B cell (primary cell): ENCODE data around the gene FAM53A. TPM values are rescaled to one million over a fixed set of nuclear protein-coding genes. Genes with fewer than 3 reads are reported as not detected.
"Not testable (repeated sequence)": the region's sequence is repeated elsewhere in the genome, so short reads cannot be mapped to it uniquely, and the experiment has no call there.

Experiments used
- ATAC-seq: fragments of 200-7000 bp; cut with Tn5 transposase; one replicate; pipeline ENCODE4 v1.10.0; 2021; ENCODE audit warnings: low read depth, mild to moderate bottlenecking, moderate number of reproducible peaks, moderate library complexity
- CTCF ChIA-PET: fragments of 350-600 bp; sonication (Branson Sonifier 250); formaldehyde crosslinking; loops from one replicate; lab custom pipeline; 2021; ENCODE audit warnings: antibody characterized with exemption, inconsistent platforms; lab: Charles Lee
- POLR2A ChIA-PET: fragments of 350-600 bp; sonication (Branson Sonifier 250); formaldehyde crosslinking; loops from one replicate; lab custom pipeline; 2021; ENCODE audit warnings: antibody characterized with exemption; lab: Charles Lee
- DNase-seq: peaks from one replicate; pipeline ENCODE4 v3.0.0; 2013
- H2AFZ ChIP-seq: 2 replicates; pipeline ENCODE4 v1.6.1; 2012; ENCODE audit warnings: mild to moderate bottlenecking, low read depth, low read length; ENCODE audit not compliant: insufficient read depth, poor library complexity, severe bottlenecking
- H3K27ac ChIP-seq, 2 donors: 1 replicate in 1 of 2; 2 replicates in 1 of 2; pipeline ENCODE4 v1.5.1; 2012 to 2013; ENCODE audit warnings: low read length in 2 of 2, mild to moderate bottlenecking in 2 of 2, moderate library complexity in 1 of 2
- H3K27me3 ChIP-seq, 4 experiments: fragments of 200-600 bp in 1 of 4; sonication (generic) in 1 of 4; replicated peaks in 1 of 4; 1 replicate in 2 of 4; 2 replicates in 2 of 4; pipeline versions ENCODE4 v1.6.1 to v1.7.0; 2013 to 2016; ENCODE audit warnings: low read length in 3 of 4, mild to moderate bottlenecking in 2 of 4, mixed read lengths in 1 of 4, moderate library complexity in 1 of 4; ENCODE audit not compliant: insufficient read depth in 4 of 4, control insufficient read depth in 3 of 4; ENCODE audit errors: control extremely low read depth in 1 of 4
- H3K36me3 ChIP-seq, 2 experiments: replicated peaks in 1 of 2; 1 replicate in 1 of 2; 2 replicates in 1 of 2; pipeline versions ENCODE4 v1.6.1 to v1.7.1; 2013; ENCODE audit warnings: low read length in 1 of 2; ENCODE audit not compliant: insufficient read depth in 2 of 2, control insufficient read depth in 1 of 2; ENCODE audit errors: control extremely low read depth in 1 of 2, extremely low read depth in 1 of 2
- H3K4me1 ChIP-seq, 2 donors: fragments of 200-600 bp in 1 of 2; sonication (generic) in 1 of 2; 1 replicate in 1 of 2; 2 replicates in 1 of 2; pipeline versions ENCODE4 v1.5.1 to v1.6.1; 2013 to 2017; ENCODE audit warnings: low read length in 2 of 2; ENCODE audit not compliant: control insufficient read depth in 2 of 2, insufficient read depth in 2 of 2
- H3K4me2 ChIP-seq: replicated peaks from 2 replicates; pipeline ENCODE3; 2012; ENCODE audit warnings: mild to moderate bottlenecking, low read depth, low read length; ENCODE audit not compliant: poor library complexity, severe bottlenecking
- H3K4me3 ChIP-seq, 5 experiments: fragments of 200-600 bp in 1 of 5; sonication (generic) in 1 of 5; 1 replicate in 3 of 5; 2 replicates in 2 of 5; pipeline versions ENCODE4 v1.5.1 to v1.7.0; 2011 to 2016; ENCODE audit warnings: low read length in 4 of 5, mild to moderate bottlenecking in 4 of 5, low read depth in 2 of 5, control low read depth in 1 of 5, moderate library complexity in 1 of 5; ENCODE audit not compliant: insufficient read depth in 1 of 5; ENCODE audit errors: control extremely low read depth in 1 of 5, extremely low read depth in 1 of 5
- H3K79me2 ChIP-seq: fragments of 200-600 bp; sonication (generic); one replicate; pipeline ENCODE4 v1.6.0; 2016; ENCODE audit warnings: low read length; ENCODE audit not compliant: control insufficient read depth, insufficient read depth
- H3K9ac ChIP-seq: fragments of 200-600 bp; sonication (generic); 2 replicates; pipeline ENCODE4 v1.6.1; 2017; ENCODE audit warnings: mild to moderate bottlenecking, low read length, moderate library complexity
- H3K9me3 ChIP-seq, 3 donors: one replicate each; pipeline versions ENCODE4 v1.6.1 to v1.7.1; 2013; ENCODE audit warnings: low read length in 2 of 3; ENCODE audit not compliant: control insufficient read depth in 2 of 3, insufficient read depth in 1 of 3; ENCODE audit errors: control extremely low read depth in 1 of 3
- H4K20me1 ChIP-seq: 2 replicates; pipeline ENCODE4 v1.6.0; 2012; ENCODE audit warnings: mild to moderate bottlenecking, low read length; ENCODE audit not compliant: insufficient read depth, control insufficient read depth, poor library complexity, severe bottlenecking
- H3K27ac Mint-ChIP-seq: one replicate; pipeline ENCODE4 v1.8.0; 2021; ENCODE audit warnings: mixed read lengths
- H3K27me3 Mint-ChIP-seq: one replicate; pipeline ENCODE4 v1.8.0; 2021; ENCODE audit warnings: mixed read lengths
- H3K4me1 Mint-ChIP-seq: one replicate; pipeline ENCODE4 v1.8.0; 2021; ENCODE audit warnings: mixed read lengths
- H3K4me3 Mint-ChIP-seq: one replicate; pipeline ENCODE4 v1.8.0; 2021; ENCODE audit warnings: mixed read lengths
- H3K9me3 Mint-ChIP-seq: one replicate; pipeline ENCODE4 v1.8.0; 2022; ENCODE audit warnings: mixed read lengths; ENCODE audit not compliant: insufficient read depth
- EZH2 ChIP-seq: IDR thresholded peaks from 2 replicates; pipeline ENCODE4 v1.6.1; 2012; ENCODE audit warnings: borderline replicate concordance, low read depth, mild to moderate bottlenecking, moderate library complexity, low read length; ENCODE audit not compliant: insufficient read depth, poor library complexity, severe bottlenecking
- WGBS: methylation state at CpG from one replicate; pipeline ENCODE4 v1.1.5; 2013; ENCODE audit warnings: missing lambda C conversion rate; ENCODE audit not compliant: insufficient coverage; 5-methylcytosine and 5-hydroxymethylcytosine counted together
- intact Hi-C: fragments of 100-400 bp; cut with micrococcal nuclease; formaldehyde crosslinking; loops from one replicate; pipeline ENCODE4 v1.10.0; 2022
- polyA plus RNA-seq: library from polyadenylated mRNA; depleted of rRNA; stranded (reverse); fragments of >200 nt; gene quantifications from 2 replicates; pipeline ENCODE4 v1.2.3, GENCODE V29; 2012
- total RNA-seq, 2 donors: library from RNA; stranded (reverse); fragments of 120-200 nt in 1 of 2; gene quantifications; 1 replicate in 1 of 2; 2 replicates in 1 of 2; pipeline versions ENCODE4 v1.2.3 to v1.2.4, GENCODE V29; 2013 to 2022
- TF ChIP-seq, protein P1 (sequence below): fragments of 200-600 bp; IDR thresholded peaks from one replicate; pipeline ENCODE4 v1.8.0; 2022; ENCODE audit warnings: antibody characterized with exemption, mild to moderate bottlenecking

FAM53A gene
- total and polyA plus RNA-seq, 2 donors (not counting 1 experiment from before 2014, with no cell fraction given), result 2.2 to 4.2 TPM

DNA sequence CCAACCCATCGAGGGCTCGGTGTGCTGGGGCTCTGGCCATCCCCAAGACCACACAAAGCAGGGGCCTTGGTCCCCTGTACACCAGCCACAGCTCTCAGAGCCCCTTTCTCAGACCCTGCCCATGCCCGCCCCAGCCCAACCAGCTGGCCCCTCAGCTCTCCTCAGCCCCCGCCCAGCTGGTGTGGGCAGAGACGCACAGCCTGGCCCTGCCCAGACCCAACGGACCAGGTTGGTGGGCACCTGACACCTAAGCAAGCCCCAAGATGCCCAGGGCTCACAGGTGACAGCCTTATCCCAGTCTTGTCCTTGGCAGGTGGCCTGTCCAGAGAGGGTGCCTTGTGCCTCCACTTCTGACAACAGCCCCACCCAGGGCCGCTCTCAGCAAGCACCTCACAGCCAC lies 42.4 kb downstream of the FAM53A start:
- Histone ChIP-seq H3K79me2 (no peaks in the 10 kb centered on the region), H3K27me3 (peaks cover 0 to 2% (median 0%) of the 10 kb centered on the region in 4 experiments), H3K36me3 (no peaks in the 10 kb centered on the region), H3K4me3 (no peak overlapping the region), H2AFZ (no peak overlapping the region), H3K27ac (no peak overlapping the region), H4K20me1 (no peaks in the 10 kb centered on the region), H3K9ac (no peak overlapping the region), H3K4me1 (no peaks in the 10 kb centered on the region), H3K4me2 (no peak overlapping the region), H3K9me3 (no peaks in the 10 kb centered on the region)
- Mint-ChIP-seq H3K27me3 (no peaks in the 10 kb centered on the region), H3K4me3 (no peak overlapping the region), H3K27ac (no peak overlapping the region), H3K9me3 (no peaks in the 10 kb centered on the region), H3K4me1 (no peaks in the 10 kb centered on the region)
- TF ChIP-seq, protein P1, sequence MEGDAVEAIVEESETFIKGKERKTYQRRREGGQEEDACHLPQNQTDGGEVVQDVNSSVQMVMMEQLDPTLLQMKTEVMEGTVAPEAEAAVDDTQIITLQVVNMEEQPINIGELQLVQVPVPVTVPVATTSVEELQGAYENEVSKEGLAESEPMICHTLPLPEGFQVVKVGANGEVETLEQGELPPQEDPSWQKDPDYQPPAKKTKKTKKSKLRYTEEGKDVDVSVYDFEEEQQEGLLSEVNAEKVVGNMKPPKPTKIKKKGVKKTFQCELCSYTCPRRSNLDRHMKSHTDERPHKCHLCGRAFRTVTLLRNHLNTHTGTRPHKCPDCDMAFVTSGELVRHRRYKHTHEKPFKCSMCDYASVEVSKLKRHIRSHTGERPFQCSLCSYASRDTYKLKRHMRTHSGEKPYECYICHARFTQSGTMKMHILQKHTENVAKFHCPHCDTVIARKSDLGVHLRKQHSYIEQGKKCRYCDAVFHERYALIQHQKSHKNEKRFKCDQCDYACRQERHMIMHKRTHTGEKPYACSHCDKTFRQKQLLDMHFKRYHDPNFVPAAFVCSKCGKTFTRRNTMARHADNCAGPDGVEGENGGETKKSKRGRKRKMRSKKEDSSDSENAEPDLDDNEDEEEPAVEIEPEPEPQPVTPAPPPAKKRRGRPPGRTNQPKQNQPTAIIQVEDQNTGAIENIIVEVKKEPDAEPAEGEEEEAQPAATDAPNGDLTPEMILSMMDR, result no peak
- TF ChIP-seq EZH2, result no peak
- DNase-seq, result no peak
- intact Hi-C loops, result no loop called here
- ChIA-PET POLR2A (no interaction called here), CTCF (no interaction called here)
- WGBS, result 92% methylated on average over 7 of the region's 7 CpGs
- ATAC-seq, result no peak

DNA sequence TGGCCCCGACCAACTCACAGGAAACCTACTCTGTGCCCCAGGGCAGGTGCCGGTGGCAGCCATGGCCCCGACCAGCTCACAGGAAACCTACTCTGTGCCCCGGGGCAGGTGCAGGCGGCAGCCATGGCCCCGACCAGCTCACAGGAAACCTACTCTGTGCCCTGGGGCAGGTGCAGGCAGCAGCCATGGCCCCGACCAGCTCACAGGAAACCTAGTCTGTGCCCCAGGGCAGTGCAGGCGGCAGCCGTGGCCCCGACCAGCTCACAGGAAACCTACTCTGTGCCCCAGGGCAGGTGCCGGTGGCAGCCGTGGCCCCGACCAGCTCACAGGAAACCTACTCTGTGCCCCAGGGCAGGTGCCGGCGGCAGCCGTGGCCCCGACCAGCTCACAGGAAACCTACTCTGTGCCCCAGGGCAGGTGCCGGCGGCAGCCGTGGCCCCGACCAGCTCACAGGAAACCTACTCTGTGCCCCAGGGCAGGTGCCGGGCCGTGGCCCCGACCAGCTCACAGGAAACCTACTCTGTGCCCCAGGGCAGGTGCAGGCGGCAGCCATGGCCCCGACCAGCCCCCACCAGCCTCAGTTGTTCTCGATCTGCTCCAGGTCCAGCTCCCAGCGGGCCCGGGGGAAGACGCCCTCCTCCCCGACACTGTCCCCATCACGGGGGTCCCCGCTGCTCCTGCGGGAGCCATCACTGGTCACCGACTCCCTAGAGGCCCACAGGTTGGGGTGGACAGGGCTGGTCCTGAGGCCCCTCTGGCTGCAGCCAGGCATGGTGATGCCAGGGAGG lies 43.2 kb downstream of the FAM53A start:
- 88% methylated on average over 23 of the region's 35 CpGs for WGBS
- H3K27me3 Mint-ChIP-seq, intact Hi-C loops, H3K27ac ChIP-seq, H3K36me3 ChIP-seq, H3K79me2 ChIP-seq, ATAC-seq, H3K9me3 ChIP-seq, H3K27me3 ChIP-seq, H3K4me2 ChIP-seq, H3K4me1 Mint-ChIP-seq, H3K27ac Mint-ChIP-seq, H3K9ac ChIP-seq, H4K20me1 ChIP-seq, H3K4me1 ChIP-seq, H3K4me3 Mint-ChIP-seq, H2AFZ ChIP-seq, POLR2A ChIA-PET, H3K4me3 ChIP-seq, CTCF ChIA-PET, H3K9me3 Mint-ChIP-seq, DNase-seq: not testable (repeated sequence)
